ENCODE results near the gene ADAM17. TPM values are rescaled to one million over a fixed set of nuclear protein-coding genes. Genes with fewer than 3 reads are reported as not detected.

ADAM17 gene
- polyA plus RNA-seq, 1 of the 3 experiments (the other 2 are of a cell fraction) = 17.1 TPM

GRCh38 chr2:9441556-9441955, 114.1 kb downstream of the ADAM17 start:
- no peaks in the 10 kb centered on the region for H3K79me2 ChIP-seq (ENCODE audit: insufficient read depth)
- H3F3A ChIP-seq (replicated peaks; ENCODE audit: insufficient read depth) = peaks cover 13% of the 10 kb centered on the region
- DNase-seq = no peak
- no peak overlapping the region for H3K9ac ChIP-seq
- peaks cover 66 to 76% of the 10 kb centered on the region in 2 experiments for H3K36me3 ChIP-seq (replicated peaks in 1 of 2; ENCODE audit: control insufficient read depth in 1 of 2, insufficient read depth in 2 of 2, low read length in 1 of 2)
- peaks cover 0 to 12% of the 10 kb centered on the region in 2 experiments; a peak in 1 of 4 replicates for H3K4me1 ChIP-seq (ENCODE audit: control insufficient read depth in 1 of 2, insufficient read depth in 2 of 2, low read depth in 1 of 2, low read length in 1 of 2)
- no peaks in the 10 kb centered on the region for H3K9me2 ChIP-seq
- H3K4me3 ChIP-seq (ENCODE audit: low read depth in 2 of 2, low read length in 1 of 2) = no peak overlapping the region
- no peak overlapping the region for H2AFZ ChIP-seq (ENCODE audit: low read depth)
- no peak overlapping the region for H3K27ac ChIP-seq (ENCODE audit: low read depth in 2 of 2, low read length in 1 of 2)
- H3K4me2 ChIP-seq = no peak overlapping the region
- ChIA-PET CTCF (interaction anchor here (0.7 to 0.9 kb wide), 2 partner anchors 298 to 302 kb away, joined by 3 read pairs; no protein-coding TSS in a partner anchor), POLR2A (no interaction called here)
- H3K9me3 ChIP-seq = no peaks in the 10 kb centered on the region
- 82% methylated on average over 3 of the region's 3 CpGs for WGBS (ENCODE audit: low lambda C conversion rate)
- TF ChIP-seq RCOR1 (IDR thresholded peaks at IDR 0.05; ENCODE audit: low read length) (no peak), JUND (IDR thresholded peaks at IDR 0.05) (no peak), REST (IDR thresholded peaks at IDR 0.05; ENCODE audit: low read depth, low read length) (no peak), FOXM1 (IDR thresholded peaks at IDR 0.05; ENCODE audit: low read depth) (no peak), ZBTB33 (IDR thresholded peaks at IDR 0.05; ENCODE audit: borderline replicate concordance, low read depth) (no peak), EZH2phosphoT487 (IDR thresholded peaks at IDR 0.05; ENCODE audit: borderline replicate concordance, low read depth) (no peak), EP300 (IDR thresholded peaks at IDR 0.05; ENCODE audit: borderline replicate concordance in 1 of 2, low read depth in 1 of 2, low read length in 1 of 2) (no peak), RAD21 (IDR thresholded peaks at IDR 0.05; ENCODE audit: low read length) (no peak), CTCF (IDR thresholded peaks at IDR 0.05) (no peak), MEF2A (IDR thresholded peaks at IDR 0.05; ENCODE audit: borderline replicate concordance, low read depth) (no peak), TAF1 (IDR thresholded peaks at IDR 0.05; ENCODE audit: borderline replicate concordance, low read depth, low read length) (no peak), MXI1 (IDR thresholded peaks at IDR 0.05; ENCODE audit: low read depth, low read length) (no peak), GABPA (IDR thresholded peaks at IDR 0.05; ENCODE audit: low read depth) (no peak), USF1 (IDR thresholded peaks at IDR 0.05; ENCODE audit: borderline replicate concordance, low read depth) (no peak), TEAD4 (IDR thresholded peaks at IDR 0.05; ENCODE audit: borderline replicate concordance, insufficient read depth) (no peak), RFX5 (IDR thresholded peaks at IDR 0.05; ENCODE audit: low read length) (no peak), NRF1 (IDR thresholded peaks at IDR 0.05; ENCODE audit: low read depth, low read length) (no peak)
- H3K27me3 ChIP-seq (ENCODE audit: insufficient read depth) = no peaks in the 10 kb centered on the region
- no peaks in the 10 kb centered on the region for H4K20me1 ChIP-seq (ENCODE audit: insufficient read depth)
